Hepatocyte (in vitro differentiated cells): ENCODE measurements around the gene PMPCA.

Experiments used
- EZH2phosphoT487 ChIP-seq: fragments of 200-600 bp; sonication (generic); IDR thresholded peaks from one replicate; pipeline ENCODE4 v1.6.1; 2018; ENCODE audit warnings: antibody characterized with exemption, mild to moderate bottlenecking, low read depth, moderate library complexity; ENCODE audit not compliant: unreplicated experiment, severe bottlenecking
- TF ChIP-seq, protein P1 (sequence below): fragments of 200-600 bp; sonication (generic); IDR thresholded peaks from 2 replicates; pipeline ENCODE4 v1.5.1; 2016; ENCODE audit warnings: antibody characterized with exemption, mild to moderate bottlenecking; ENCODE audit not compliant: poor library complexity

DNA sequence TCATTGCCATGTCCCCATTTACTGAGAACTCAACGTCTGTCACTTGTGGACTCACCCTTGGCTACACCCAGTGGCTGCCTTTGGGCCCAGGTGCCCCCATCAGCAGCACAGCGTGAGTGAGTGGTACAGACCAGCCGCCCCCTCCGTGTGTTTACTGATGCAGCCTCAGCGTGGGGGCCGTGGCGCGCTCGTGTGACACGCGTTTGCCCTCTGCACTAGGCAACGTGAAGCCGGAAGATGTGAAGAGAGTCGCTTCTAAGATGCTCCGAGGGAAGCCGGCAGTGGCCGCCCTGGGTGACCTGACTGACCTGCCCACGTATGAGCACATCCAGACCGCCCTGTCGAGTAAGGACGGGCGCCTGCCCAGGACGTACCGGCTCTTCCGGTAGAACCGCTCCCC lies 12.4 kb downstream of the PMPCA start:
- TF ChIP-seq, protein P1, sequence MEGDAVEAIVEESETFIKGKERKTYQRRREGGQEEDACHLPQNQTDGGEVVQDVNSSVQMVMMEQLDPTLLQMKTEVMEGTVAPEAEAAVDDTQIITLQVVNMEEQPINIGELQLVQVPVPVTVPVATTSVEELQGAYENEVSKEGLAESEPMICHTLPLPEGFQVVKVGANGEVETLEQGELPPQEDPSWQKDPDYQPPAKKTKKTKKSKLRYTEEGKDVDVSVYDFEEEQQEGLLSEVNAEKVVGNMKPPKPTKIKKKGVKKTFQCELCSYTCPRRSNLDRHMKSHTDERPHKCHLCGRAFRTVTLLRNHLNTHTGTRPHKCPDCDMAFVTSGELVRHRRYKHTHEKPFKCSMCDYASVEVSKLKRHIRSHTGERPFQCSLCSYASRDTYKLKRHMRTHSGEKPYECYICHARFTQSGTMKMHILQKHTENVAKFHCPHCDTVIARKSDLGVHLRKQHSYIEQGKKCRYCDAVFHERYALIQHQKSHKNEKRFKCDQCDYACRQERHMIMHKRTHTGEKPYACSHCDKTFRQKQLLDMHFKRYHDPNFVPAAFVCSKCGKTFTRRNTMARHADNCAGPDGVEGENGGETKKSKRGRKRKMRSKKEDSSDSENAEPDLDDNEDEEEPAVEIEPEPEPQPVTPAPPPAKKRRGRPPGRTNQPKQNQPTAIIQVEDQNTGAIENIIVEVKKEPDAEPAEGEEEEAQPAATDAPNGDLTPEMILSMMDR, result no peak
- TF ChIP-seq EZH2phosphoT487, result no peak
